KMS-11 (cell line): ENCODE measurements around the gene FEM1A.
A peak's percentile ranks its signal among the peaks of the same experiment; 100 is the strongest.
"Not testable (repeated sequence)": the region's sequence is repeated elsewhere in the genome, so short reads cannot be mapped to it uniquely, and the experiment has no call there.

Source experiments
- H2AFZ ChIP-seq: fragments of 200-600 bp; sonication (generic); 2 replicates; pipeline ENCODE4 v1.6.1; 2016; ENCODE audit warnings: antibody characterized with exemption, mixed run types, low read depth
- H3K27ac ChIP-seq: fragments of 200-600 bp; sonication (generic); 2 replicates; pipeline ENCODE4 v1.6.1; 2016; ENCODE audit warnings: mild to moderate bottlenecking, mixed run types
- H3K27me3 ChIP-seq: fragments of 200-600 bp; sonication (generic); 2 replicates; pipeline ENCODE4 v1.6.1; 2017; ENCODE audit warnings: mild to moderate bottlenecking, low read depth, mixed run types, moderate library complexity; ENCODE audit not compliant: insufficient read depth
- H3K36me3 ChIP-seq: fragments of 200-600 bp; sonication (generic); 2 replicates; pipeline ENCODE4 v1.6.1; 2017; ENCODE audit warnings: mild to moderate bottlenecking, mixed run types; ENCODE audit not compliant: insufficient read depth
- H3K4me1 ChIP-seq: fragments of 200-600 bp; sonication (generic); 2 replicates; pipeline ENCODE4 v1.6.1; 2016; ENCODE audit warnings: mild to moderate bottlenecking, low read depth, mixed run types; ENCODE audit not compliant: poor library complexity, severe bottlenecking
- H3K4me2 ChIP-seq: fragments of 200-600 bp; sonication (generic); 2 replicates; pipeline ENCODE4 v1.7.0; 2016; ENCODE audit warnings: mild to moderate bottlenecking, mixed run types
- H3K4me3 ChIP-seq: fragments of 200-600 bp; sonication (generic); IDR thresholded peaks from 2 replicates; pipeline ENCODE4 v1.6.1; 2017; ENCODE audit warnings: low read depth, low read length, mixed read lengths; ENCODE audit not compliant: insufficient read depth
- H3K79me2 ChIP-seq: fragments of 200-600 bp; sonication (generic); 2 replicates; pipeline ENCODE4 v1.6.1; 2016; ENCODE audit warnings: low read depth, mixed run types; ENCODE audit not compliant: insufficient read depth
- H3K9ac ChIP-seq: fragments of 200-600 bp; sonication (generic); 2 replicates; pipeline ENCODE4 v1.6.1; 2016; ENCODE audit warnings: mild to moderate bottlenecking, mixed run types
- H4K20me1 ChIP-seq: fragments of 200-600 bp; sonication (generic); 2 replicates; pipeline ENCODE4 v1.6.1; 2016; ENCODE audit warnings: mild to moderate bottlenecking, mixed run types; ENCODE audit not compliant: insufficient read depth
- CTCF ChIP-seq: fragments of 200-600 bp; sonication (generic); conservative IDR thresholded peaks from 2 replicates; pipeline ENCODE4 v1.6.1; 2017; ENCODE audit warnings: low read depth, mild to moderate bottlenecking, antibody characterized with exemption, low read length, moderate library complexity, mixed read lengths

FEM1A gene

GRCh38 chr19:4800591-4801081, 9.1 kb downstream of the FEM1A start:
- no peak overlapping the region for H3K4me2 ChIP-seq
- no peaks in the 10 kb centered on the region for H3K27me3 ChIP-seq
- H3K4me3 ChIP-seq, result no peak overlapping the region
- TF ChIP-seq CTCF, result no peak
- H4K20me1 ChIP-seq, result no peaks in the 10 kb centered on the region
- H3K9ac ChIP-seq, result no peak overlapping the region
- no peak overlapping the region for H2AFZ ChIP-seq
- no peaks in the 10 kb centered on the region for H3K4me1 ChIP-seq
- no peaks in the 10 kb centered on the region for H3K79me2 ChIP-seq
- no peak overlapping the region for H3K27ac ChIP-seq
- H3K36me3 ChIP-seq, result no peaks in the 10 kb centered on the region

DNA sequence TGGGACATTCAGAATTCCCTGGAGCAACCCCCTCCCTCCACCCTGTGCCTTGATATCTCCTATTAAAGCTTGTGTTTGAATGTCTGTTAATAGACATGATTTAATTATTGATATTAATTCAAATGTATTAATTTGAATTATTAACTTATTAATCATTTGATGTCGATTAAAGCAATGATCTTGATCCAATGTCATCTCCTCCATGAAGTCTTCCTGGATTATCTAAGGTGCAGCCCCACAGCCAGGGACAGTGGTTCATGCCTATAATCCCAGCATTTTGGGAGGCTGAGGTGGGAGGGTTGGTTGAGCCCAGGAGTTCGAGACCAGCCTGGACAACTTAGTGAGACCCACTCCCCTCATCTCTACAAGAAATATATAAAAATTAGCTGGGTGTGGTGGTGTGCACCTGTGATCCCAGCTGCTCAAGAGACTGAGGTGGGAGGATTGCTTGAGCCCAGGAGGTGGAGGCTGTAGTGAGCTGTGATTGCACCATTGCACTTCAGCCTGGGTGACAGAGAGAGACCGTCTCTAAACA, 9.6 kb downstream of the FEM1A start:
- Histone ChIP-seq H3K4me1 (no peaks in the 10 kb centered on the region), H2AFZ (no peak overlapping the region), H3K36me3 (no peaks in the 10 kb centered on the region), H3K9ac (no peak overlapping the region), H3K79me2 (no peaks in the 10 kb centered on the region), H4K20me1 (no peaks in the 10 kb centered on the region), H3K4me2 (no peak overlapping the region), H3K27ac (no peak overlapping the region), H3K4me3 (no peak overlapping the region), H3K27me3 (no peaks in the 10 kb centered on the region)
- TF ChIP-seq CTCF, result no peak

DNA sequence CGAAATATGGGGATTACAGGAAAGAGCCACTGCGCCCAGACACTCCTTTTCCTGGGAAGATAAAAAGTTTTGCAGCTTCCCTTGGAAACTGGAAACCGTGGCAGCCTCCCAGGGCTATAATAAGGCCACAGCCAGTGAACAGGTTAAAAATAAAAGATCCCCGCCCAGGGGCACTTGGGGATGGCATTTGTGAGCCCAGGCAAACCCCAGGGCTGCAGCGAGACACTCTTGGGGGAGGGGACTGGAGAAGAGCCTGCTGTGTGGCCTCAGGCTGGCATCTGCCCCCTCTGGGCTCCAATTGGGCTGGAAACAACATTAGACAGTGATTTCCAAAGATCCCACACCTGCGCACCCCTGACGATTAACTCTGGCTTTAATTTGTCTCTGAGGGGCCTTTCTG, 11.2 kb downstream of the FEM1A start:
- no peak overlapping the region for H2AFZ ChIP-seq

GRCh38 chr19:4803736-4804695, 12.5 kb downstream of the FEM1A start:
- Histone ChIP-seq H3K9ac (no peak overlapping the region), H3K27me3 (no peaks in the 10 kb centered on the region), H3K27ac (no peak overlapping the region), H3K79me2 (no peaks in the 10 kb centered on the region), H2AFZ (no peak overlapping the region), H4K20me1 (no peaks in the 10 kb centered on the region), H3K4me2 (no peak overlapping the region), H3K4me3 (no peak overlapping the region), H3K4me1 (no peaks in the 10 kb centered on the region), H3K36me3 (no peaks in the 10 kb centered on the region)
- peak; percentile 76 for TF ChIP-seq CTCF

More for the DNA sequence above, 11.2 kb downstream of the FEM1A start:
- no peak overlapping the region for H3K4me2 ChIP-seq
- no peak overlapping the region for H3K4me3 ChIP-seq
- H3K36me3 ChIP-seq, result no peaks in the 10 kb centered on the region
- no peaks in the 10 kb centered on the region for H3K27me3 ChIP-seq
- H3K9ac ChIP-seq, result no peak overlapping the region
- TF ChIP-seq CTCF, result no peak
- H3K4me1 ChIP-seq, result no peaks in the 10 kb centered on the region
- no peaks in the 10 kb centered on the region for H4K20me1 ChIP-seq
- no peaks in the 10 kb centered on the region for H3K79me2 ChIP-seq
- H3K27ac ChIP-seq, result no peak overlapping the region

DNA sequence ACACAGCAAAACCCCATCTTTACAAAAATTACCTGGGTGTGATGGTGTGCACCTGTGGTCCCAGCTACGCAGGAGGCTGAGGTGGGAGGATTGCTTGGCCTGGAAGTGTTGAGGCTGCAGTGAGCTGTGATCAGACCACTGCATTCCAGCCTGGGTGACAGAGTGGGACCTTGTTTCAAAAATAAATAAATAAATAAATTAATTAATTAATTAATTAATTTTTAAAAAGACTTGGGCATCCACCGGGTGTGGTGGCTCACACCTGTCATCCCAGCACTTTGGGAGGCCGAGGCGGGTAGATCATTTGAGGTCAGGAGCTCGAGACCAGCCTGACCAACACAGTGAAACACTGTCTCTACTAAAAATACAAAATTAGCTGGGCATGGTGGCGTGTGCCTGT, 13.6 kb downstream of the FEM1A start:
- H2AFZ ChIP-seq, H3K4me3 ChIP-seq, H3K4me2 ChIP-seq, H3K27ac ChIP-seq, H3K4me1 ChIP-seq, H3K9ac ChIP-seq, H3K36me3 ChIP-seq, H3K79me2 ChIP-seq, H3K27me3 ChIP-seq, H4K20me1 ChIP-seq: not testable (repeated sequence)
